Progenitor cell of endocrine pancreas (in vitro differentiated cells): ENCODE data around the gene TMEM61. TPM values are rescaled to one million over a fixed set of nuclear protein-coding genes. Genes with fewer than 3 reads are reported as not detected.
A peak's percentile ranks its signal among the peaks of the same experiment; 100 is the strongest.
"Not testable (repeated sequence)": the region's sequence is repeated elsewhere in the genome, so short reads cannot be mapped to it uniquely, and the experiment has no call there.

Experiments
- DNase-seq: peaks from one replicate; pipeline ENCODE4 v3.0.0; 2021; ENCODE audit warnings: low spot score; ENCODE audit not compliant: unreplicated experiment
- H3K27ac Mint-ChIP-seq: 2 replicates; pipeline ENCODE4 v1.8.0; 2021; ENCODE audit warnings: mild to moderate bottlenecking, moderate library complexity, mixed read lengths
- H3K27me3 Mint-ChIP-seq: 2 replicates; pipeline ENCODE4 v1.8.0; 2021; ENCODE audit warnings: mixed read lengths
- H3K36me3 Mint-ChIP-seq: 2 replicates; pipeline ENCODE4 v1.8.0; 2022; ENCODE audit warnings: mixed read lengths; ENCODE audit not compliant: insufficient read depth
- H3K4me1 Mint-ChIP-seq: 2 replicates; pipeline ENCODE4 v1.8.0; 2021; ENCODE audit warnings: low read depth, mixed read lengths
- H3K4me3 Mint-ChIP-seq: 2 replicates; pipeline ENCODE4 v1.8.0; 2021; ENCODE audit warnings: low read depth, mild to moderate bottlenecking, moderate library complexity, mixed read lengths
- H3K9me3 Mint-ChIP-seq: 2 replicates; pipeline ENCODE4 v1.8.0; 2021; ENCODE audit warnings: low read depth, mixed read lengths
- CTCF ChIP-seq: fragments of 200-600 bp; sonication (generic); IDR thresholded peaks from one replicate; pipeline ENCODE4 v1.5.0; 2021; ENCODE audit warnings: antibody characterized with exemption, mild to moderate bottlenecking; ENCODE audit not compliant: unreplicated experiment
- total RNA-seq: library from RNA; stranded (reverse); gene quantifications from 2 replicates; pipeline ENCODE4 v1.2.1, GENCODE V29; 2021

The TMEM61 gene
- total RNA-seq, 1 donor from 2014 or later = 0.53 TPM

- Mint-ChIP-seq H3K36me3 (no peaks in the 10 kb centered on the region), H3K4me1 (no peaks in the 10 kb centered on the region), H3K27ac (no peak overlapping the region), H3K4me3 (no peak overlapping the region), H3K27me3 (peaks cover 45% of the 10 kb centered on the region), H3K9me3 (no peaks in the 10 kb centered on the region)
- no peak for TF ChIP-seq CTCF
- DNase-seq = no peak
These were observed 34.7 kb downstream of the TMEM61 start for GRCh38 chr1:55015123-55015522.

- H3K9me3 Mint-ChIP-seq = no peaks in the 10 kb centered on the region
- no peaks in the 10 kb centered on the region for H3K4me1 Mint-ChIP-seq
- no peaks in the 10 kb centered on the region for H3K36me3 Mint-ChIP-seq
- DNase-seq = no peak
- H3K4me3 Mint-ChIP-seq = no peak overlapping the region
- H3K27ac Mint-ChIP-seq = no peak overlapping the region
- peaks cover 49% of the 10 kb centered on the region for H3K27me3 Mint-ChIP-seq
- no peak for TF ChIP-seq CTCF
These were observed 35.5 kb downstream of the TMEM61 start for GRCh38 chr1:55015731-55016620.

- Mint-ChIP-seq H3K4me1 (no peaks in the 10 kb centered on the region), H3K9me3 (no peaks in the 10 kb centered on the region), H3K4me3 (no peak overlapping the region), H3K27me3 (peaks cover 48% of the 10 kb centered on the region), H3K27ac (no peak overlapping the region), H3K36me3 (no peaks in the 10 kb centered on the region)
- no peak for DNase-seq
- TF ChIP-seq CTCF = no peak
These were observed 38.0 kb downstream of the TMEM61 start for GRCh38 chr1:55018395-55018794.

- Mint-ChIP-seq H3K36me3 (no peaks in the 10 kb centered on the region), H3K9me3 (no peaks in the 10 kb centered on the region), H3K4me3 (no peak overlapping the region), H3K4me1 (peaks cover 4% of the 10 kb centered on the region), H3K27ac (peak overlapping the region; percentile 42), H3K27me3 (peaks cover 46% of the 10 kb centered on the region)
- TF ChIP-seq CTCF = peak; percentile 92
- peak; percentile 86 for DNase-seq
These were observed 41.6 kb downstream of the TMEM61 start for GRCh38 chr1:55021942-55022546.

GRCh38 chr1:55024163-55024562 is 43.7 kb downstream of the TMEM61 start:
- H3K9me3 Mint-ChIP-seq, H3K4me3 Mint-ChIP-seq, H3K36me3 Mint-ChIP-seq, DNase-seq, H3K4me1 Mint-ChIP-seq: not testable (repeated sequence)
- H3K27me3 Mint-ChIP-seq = peaks cover 47% of the 10 kb centered on the region
- peak overlapping the region; percentile 59 for H3K27ac Mint-ChIP-seq

GRCh38 chr1:55026682-55027081 is 46.3 kb downstream of the TMEM61 start:
- H3K27me3 Mint-ChIP-seq = peaks cover 57% of the 10 kb centered on the region
- H3K4me1 Mint-ChIP-seq, H3K9me3 Mint-ChIP-seq, DNase-seq, H3K36me3 Mint-ChIP-seq, H3K27ac Mint-ChIP-seq, H3K4me3 Mint-ChIP-seq: not testable (repeated sequence)

- not testable (repeated sequence) for H3K9me3 Mint-ChIP-seq, H3K4me3 Mint-ChIP-seq, DNase-seq, H3K4me1 Mint-ChIP-seq, H3K27ac Mint-ChIP-seq, H3K36me3 Mint-ChIP-seq
- H3K27me3 Mint-ChIP-seq = peaks cover 45% of the 10 kb centered on the region
These were observed 50.7 kb downstream of the TMEM61 start for GRCh38 chr1:55031098-55031497.
